Measurements from ENCODE around the gene TNK2.
"Not testable (repeated sequence)": the region's sequence is repeated elsewhere in the genome, so short reads cannot be mapped to it uniquely, and the experiment has no call there.

Gene TNK2

DNA sequence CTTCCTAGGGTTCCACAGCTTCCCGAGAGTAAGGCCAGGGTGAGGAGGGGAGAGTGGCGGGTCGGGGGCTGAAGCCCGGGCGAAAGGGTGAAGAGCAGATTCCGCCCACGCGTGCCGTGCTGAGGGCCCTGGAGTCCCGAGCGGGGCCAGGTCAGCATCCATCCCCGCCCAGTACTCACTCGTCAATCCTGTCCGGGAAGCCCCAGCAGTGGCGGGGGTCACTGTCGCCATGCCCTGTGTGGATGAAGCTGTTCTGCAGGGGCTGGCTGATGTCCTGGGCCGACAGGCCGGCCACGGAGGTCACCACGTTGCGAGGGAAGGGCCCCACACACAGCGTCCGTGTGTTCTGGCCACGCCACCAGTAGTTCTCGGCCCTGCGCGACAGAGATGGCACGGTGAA, 36.3 kb downstream of the TNK2 start:
- no peak for DNase-seq (ENCODE audit: low read depth in 1 of 2, low spot score in 1 of 2)

DNA sequence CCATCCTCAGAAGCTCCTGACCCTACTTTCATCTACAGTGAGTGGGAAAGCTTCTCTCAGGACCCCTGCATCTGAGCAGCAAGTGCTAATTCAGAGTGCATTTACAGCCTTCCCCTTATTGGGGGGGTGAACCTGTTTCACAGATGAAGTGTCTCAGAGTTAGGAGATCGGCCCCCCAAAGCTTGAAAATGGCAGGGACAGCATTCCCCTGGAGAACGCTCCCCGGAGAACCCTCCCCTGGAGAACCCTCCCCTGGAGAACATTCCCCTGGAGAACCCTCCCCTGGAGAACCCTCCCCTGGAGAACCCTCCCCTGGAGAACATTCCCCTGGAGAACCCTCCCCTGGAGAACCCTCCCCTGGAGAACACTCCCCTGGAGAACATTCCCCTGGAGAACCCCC, 36.7 kb downstream of the TNK2 start:
- not testable (repeated sequence) for DNase-seq (ENCODE audit: low read depth in 1 of 2, low spot score in 1 of 2)

- DNase-seq (ENCODE audit: low read depth in 1 of 2, low spot score in 1 of 2) = no peak
These were observed 37.4 kb downstream of the TNK2 start for GRCh38 chr3:195870937-195871336.

DNA sequence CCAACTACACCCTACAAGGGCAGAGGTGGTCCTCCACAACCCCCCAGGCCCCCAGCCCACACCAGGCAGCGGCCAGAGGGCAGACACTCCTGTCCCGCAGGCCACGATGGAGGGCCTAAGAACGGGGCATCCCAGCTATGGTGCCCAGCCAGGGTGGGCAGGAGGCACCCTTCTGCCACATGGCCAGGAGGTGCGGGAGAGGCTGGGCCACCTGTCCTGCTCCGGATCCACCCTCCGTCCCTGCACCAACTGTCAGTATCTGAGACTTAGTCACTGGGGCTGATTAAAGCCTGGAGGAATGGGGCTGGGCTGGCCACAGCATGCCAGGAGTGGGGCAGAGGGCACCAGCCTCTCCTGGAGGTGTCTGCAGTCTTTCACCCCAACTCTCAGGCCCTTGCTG, 37.9 kb downstream of the TNK2 start:
- no peak for DNase-seq (ENCODE audit: low read depth in 1 of 2, low spot score in 1 of 2)

DNA sequence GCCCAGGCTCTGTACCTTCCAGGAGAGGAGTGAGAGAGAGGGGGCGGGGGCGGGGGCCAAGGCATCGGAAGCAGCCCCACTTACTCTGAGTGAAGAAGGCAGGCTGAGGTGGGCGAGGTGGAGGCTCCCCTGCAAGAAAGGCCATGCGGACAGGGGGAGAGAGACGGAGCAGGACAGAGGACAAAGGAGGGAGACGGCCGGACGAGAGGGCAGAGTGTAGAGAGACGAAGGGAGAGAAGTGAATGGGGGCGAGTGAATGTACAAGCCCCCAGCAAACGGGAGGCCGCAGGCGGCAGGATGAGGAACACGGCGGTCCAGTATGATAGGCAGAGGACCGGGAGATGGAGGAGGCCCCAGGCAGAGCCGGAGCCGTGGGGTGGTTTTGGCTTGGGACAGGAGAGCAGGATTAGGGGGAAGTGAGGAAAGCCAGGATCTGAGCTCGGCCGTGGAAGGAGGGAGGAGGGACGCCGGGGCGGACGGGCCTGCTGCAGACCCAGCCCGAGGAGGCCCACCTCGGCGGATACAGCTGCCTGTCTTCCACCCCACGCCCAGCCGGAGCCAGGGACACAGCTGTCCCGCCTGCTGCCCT, 38.8 kb downstream of the TNK2 start:
- DNase-seq (ENCODE audit: low read depth in 1 of 2, low spot score in 1 of 2) = no peak

GRCh38 chr3:195868866-195869412, 39.4 kb downstream of the TNK2 start:
- no peak for DNase-seq (ENCODE audit: low read depth in 1 of 2, low spot score in 1 of 2)

GRCh38 chr3:195868336-195868865, 40.0 kb downstream of the TNK2 start:
- DNase-seq (ENCODE audit: low read depth in 1 of 2, low spot score in 1 of 2) = no peak

DNA sequence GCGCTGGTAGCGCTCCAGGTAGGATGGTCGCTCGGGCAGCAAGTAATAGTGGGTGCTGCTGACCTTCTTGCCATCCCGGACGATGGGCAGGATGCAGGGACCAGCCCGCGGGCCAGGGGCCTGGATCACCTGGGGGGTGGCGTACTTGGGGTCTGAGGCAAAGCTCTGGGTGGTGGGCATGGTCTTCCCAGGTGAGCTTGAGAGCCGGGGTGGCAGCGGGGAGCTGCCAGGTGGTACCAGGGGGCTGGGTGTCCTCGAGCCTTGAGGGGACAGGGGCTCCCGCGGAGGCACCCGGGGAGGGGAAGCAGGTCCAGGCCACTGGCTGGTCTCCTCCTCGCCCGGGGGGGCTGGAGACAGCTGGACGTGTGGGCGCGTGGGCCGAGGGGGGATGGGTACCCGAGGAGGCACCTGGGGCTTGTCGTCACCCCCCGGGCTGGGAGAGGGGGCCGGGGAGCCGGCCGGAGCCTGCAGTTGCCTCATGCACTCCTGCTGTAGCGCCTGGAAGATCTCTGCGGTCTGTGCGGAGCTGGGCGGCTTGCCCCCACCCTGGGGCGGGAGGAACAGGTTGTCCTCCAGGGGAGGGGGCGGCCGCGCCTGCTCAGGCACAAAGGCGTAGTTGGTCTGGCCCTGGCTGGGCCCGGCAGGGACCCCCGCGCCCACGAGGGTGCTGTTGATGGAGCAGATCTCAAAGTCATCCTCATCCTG, 40.6 kb downstream of the TNK2 start:
- DNase-seq (ENCODE audit: low read depth in 1 of 2, low spot score in 1 of 2) = no peak

DNA sequence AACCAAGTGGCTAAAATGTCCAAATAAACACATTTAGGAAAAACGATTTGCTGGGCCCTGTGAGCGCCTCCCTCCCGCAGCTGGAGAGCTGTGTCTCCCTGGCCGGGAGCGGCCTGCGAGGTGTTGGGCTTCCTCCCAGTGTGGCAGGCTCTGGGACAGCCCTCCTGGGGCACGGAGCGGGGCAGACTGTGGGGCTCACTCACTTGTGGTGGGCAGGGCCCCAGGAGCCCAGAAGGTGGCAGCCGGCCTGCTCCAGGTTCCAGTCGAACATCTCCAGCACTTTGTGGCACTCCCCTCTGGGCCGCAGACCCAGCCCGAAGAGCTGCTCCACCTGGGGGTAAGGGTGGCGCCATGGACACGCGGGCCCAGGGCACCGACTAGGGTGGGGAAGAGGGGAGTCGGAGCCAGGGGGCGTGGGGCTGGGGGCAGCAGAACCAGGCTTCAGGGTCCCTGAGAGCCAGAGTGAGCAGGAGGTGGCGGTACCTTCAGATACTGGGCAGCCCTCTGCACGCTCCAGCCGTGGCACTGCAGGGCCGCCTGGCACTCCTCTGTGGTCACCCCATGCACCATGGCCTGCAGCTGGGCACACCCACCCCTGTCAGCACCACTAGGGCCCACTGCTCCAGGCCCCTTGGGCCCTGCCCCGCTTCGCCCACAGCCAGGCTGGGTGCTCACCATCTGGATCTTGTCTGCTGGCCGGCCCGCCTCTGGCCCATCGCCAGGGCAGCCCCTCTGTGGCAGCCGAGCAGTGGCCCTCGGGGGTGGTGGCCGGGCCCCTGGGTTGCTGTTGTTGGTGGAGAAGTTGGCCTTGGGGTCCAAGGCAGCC, 41.5 kb downstream of the TNK2 start:
- no peak for DNase-seq (ENCODE audit: low read depth in 1 of 2, low spot score in 1 of 2)

DNA sequence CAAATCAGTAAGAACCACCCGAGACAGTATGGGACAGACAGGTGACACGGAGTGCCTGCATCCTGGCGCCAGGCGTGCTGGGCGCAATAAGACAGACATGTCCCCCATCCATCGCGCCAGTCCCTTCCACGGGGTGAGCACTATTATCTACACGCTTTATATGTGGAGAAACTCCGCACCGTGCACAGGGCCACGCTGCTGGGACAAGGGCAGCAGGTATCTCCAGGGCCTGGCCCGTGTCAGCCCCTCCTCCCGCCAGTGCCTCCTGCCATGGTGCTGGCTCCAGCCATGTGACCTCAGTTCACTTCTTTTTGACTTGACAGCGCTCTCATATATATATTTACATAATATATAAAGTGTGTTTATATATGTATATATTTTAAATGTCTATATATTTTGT, 42.6 kb downstream of the TNK2 start:
- no peak for DNase-seq (ENCODE audit: low read depth in 1 of 2, low spot score in 1 of 2)

- peak; percentile 47 to 63 for DNase-seq (ENCODE audit: low read depth in 1 of 2, low spot score in 1 of 2)
These were observed 45.0 kb downstream of the TNK2 start for GRCh38 chr3:195863121-195864061.

- not testable (repeated sequence) for DNase-seq (ENCODE audit: low read depth in 1 of 2, low spot score in 1 of 2)
These were observed 46.0 kb downstream of the TNK2 start for GRCh38 chr3:195862318-195862717.

DNA sequence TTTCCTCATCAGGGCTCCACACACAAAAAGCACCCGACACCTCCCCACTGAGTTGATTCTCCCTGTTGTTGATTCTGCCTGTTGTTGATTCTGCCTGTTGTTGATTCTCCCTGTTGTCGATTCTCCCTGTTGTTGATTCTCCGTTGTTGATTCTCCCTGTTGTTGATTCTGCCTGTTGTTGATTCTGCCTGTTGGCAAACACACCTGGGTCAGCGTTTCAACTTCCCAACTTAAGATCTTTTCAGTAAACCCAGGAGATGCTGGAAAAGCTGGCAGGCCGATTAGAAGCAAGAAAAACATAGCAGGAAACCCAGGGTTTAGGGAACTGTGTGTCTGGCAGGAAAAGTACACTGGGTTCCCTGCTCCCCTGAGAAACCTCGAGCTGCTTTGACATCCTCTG, 47.9 kb downstream of the TNK2 start:
- no peak for DNase-seq (ENCODE audit: low read depth in 1 of 2, low spot score in 1 of 2)

DNA sequence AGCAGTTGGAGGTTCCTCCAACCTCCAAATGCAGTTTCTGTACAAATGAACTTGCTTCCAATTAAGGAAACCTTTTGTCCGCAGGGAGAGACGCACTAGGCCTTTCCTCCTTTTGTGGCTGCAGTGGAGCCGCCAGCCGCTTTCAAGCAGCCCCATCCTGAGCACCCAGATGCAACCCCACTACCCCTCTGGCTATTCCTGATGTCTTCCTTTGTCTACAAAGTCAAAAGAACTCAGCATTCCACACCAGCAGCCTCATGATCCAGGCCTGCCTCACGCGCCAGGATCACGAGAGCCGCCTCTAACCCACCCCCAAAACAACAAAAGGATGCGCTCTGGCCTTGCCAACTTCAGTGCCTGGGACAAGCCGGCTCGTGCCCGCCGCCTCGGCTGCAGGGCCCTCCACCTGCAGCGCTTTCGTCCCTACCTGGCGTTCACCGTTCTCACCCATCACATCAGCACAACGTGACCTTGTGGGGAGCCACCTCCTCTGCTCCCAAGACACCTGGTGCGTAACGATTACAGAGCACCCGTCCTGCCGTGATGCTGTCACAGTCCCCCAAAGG, 48.4 kb downstream of the TNK2 start:
- DNase-seq (ENCODE audit: low read depth in 1 of 2, low spot score in 1 of 2) = no peak

- peak; percentile 65 to 68 for DNase-seq (ENCODE audit: low read depth in 1 of 2, low spot score in 1 of 2)
These were observed 49.1 kb downstream of the TNK2 start for GRCh38 chr3:195859061-195859845.

GRCh38 chr3:195856410-195857084, 51.8 kb downstream of the TNK2 start:
- no peak for DNase-seq (ENCODE audit: low read depth in 1 of 2, low spot score in 1 of 2)

- DNase-seq (ENCODE audit: low read depth in 1 of 2, low spot score in 1 of 2) = no peak
These were observed 52.6 kb downstream of the TNK2 start for GRCh38 chr3:195855471-195856409.
